WTC11 (cell line): ENCODE data around the gene COQ9. TPM values are rescaled to one million over a fixed set of nuclear protein-coding genes. Genes with fewer than 3 reads are reported as not detected.

Source experiments
- ATAC-seq: fragments of 200-7000 bp; cut with Tn5 transposase; 2 replicates; pipeline ENCODE4 v1.10.0; 2021; ENCODE audit warnings: mild to moderate bottlenecking, moderate library complexity
- CTCF ChIA-PET: fragments of 300-600 bp; sonication (Branson Sonifier 250); formaldehyde crosslinking; loops from one replicate; lab custom pipeline; 2021; ENCODE audit warnings: antibody characterized with exemption; lab: Charles Lee
- POLR2A ChIA-PET: fragments of 350-600 bp; sonication (Branson Sonifier 250); formaldehyde crosslinking; loops from one replicate; lab custom pipeline; 2021; ENCODE audit warnings: antibody characterized with exemption; lab: Charles Lee
- DNase-seq: peaks from one replicate; pipeline ENCODE4 v3.0.0; 2021; ENCODE audit warnings: low spot score
- H3K27ac Mint-ChIP-seq: 2 replicates; pipeline ENCODE4 v1.8.0; 2021; ENCODE audit warnings: mixed read lengths
- H3K27me3 Mint-ChIP-seq: 2 replicates; pipeline ENCODE4 v1.8.0; 2021; ENCODE audit warnings: low read depth, mild to moderate bottlenecking, moderate library complexity, mixed read lengths
- H3K36me3 Mint-ChIP-seq: 2 replicates; pipeline ENCODE4 v1.8.0; 2021; ENCODE audit warnings: mixed read lengths
- H3K4me1 Mint-ChIP-seq: 2 replicates; pipeline ENCODE4 v1.8.0; 2022; ENCODE audit warnings: mixed read lengths
- H3K4me3 Mint-ChIP-seq: 2 replicates; pipeline ENCODE4 v1.8.0; 2021; ENCODE audit warnings: mild to moderate bottlenecking, moderate library complexity, mixed read lengths
- H3K9me3 Mint-ChIP-seq: 2 replicates; pipeline ENCODE4 v1.8.0; 2021; ENCODE audit warnings: mixed read lengths
- CREB1 ChIP-seq: sonication (generic); formaldehyde crosslinking; IDR thresholded peaks from 2 replicates; pipeline ENCODE4 v1.8.0; 2023; ENCODE audit warnings: mild to moderate bottlenecking, missing genetic modification reagents
- EMX1 ChIP-seq: fragments of 250-450 bp; sonication (Bioruptor Pico); IDR thresholded peaks from 2 replicates; pipeline ENCODE4 v1.8.0; 2021; ENCODE audit warnings: mild to moderate bottlenecking
- ETV6 ChIP-seq: sonication (generic); formaldehyde crosslinking; IDR thresholded peaks from 2 replicates; pipeline ENCODE4 v1.8.1; 2022; ENCODE audit warnings: mild to moderate bottlenecking, missing genetic modification reagents
- GRHL2 ChIP-seq: fragments of 250-450 bp; sonication (Bioruptor Pico); IDR thresholded peaks from 2 replicates; pipeline ENCODE4 v1.8.0; 2022; ENCODE audit warnings: mild to moderate bottlenecking, moderate library complexity; ENCODE audit not compliant: insufficient replicate concordance, severe bottlenecking
- IRF2 ChIP-seq: sonication (generic); formaldehyde crosslinking; IDR thresholded peaks from 2 replicates; pipeline ENCODE4 v1.8.0; 2022; ENCODE audit warnings: low read depth, missing genetic modification reagents, borderline replicate concordance
- JAZF1 ChIP-seq: fragments of 250-450 bp; sonication (Bioruptor Pico); IDR thresholded peaks from 2 replicates; pipeline ENCODE4 v1.9.0; 2021; ENCODE audit warnings: moderate library complexity, mild to moderate bottlenecking, inconsistent platforms
- MXD4 ChIP-seq: fragments of 250-450 bp; sonication (Bioruptor Pico); IDR thresholded peaks from 2 replicates; pipeline ENCODE4 v1.8.0; 2021; ENCODE audit warnings: mild to moderate bottlenecking, moderate library complexity, borderline replicate concordance
- MYBL2 ChIP-seq: sonication (generic); formaldehyde crosslinking; IDR thresholded peaks from 2 replicates; pipeline ENCODE4 v1.8.1; 2023; ENCODE audit warnings: mild to moderate bottlenecking, moderate library complexity, missing genetic modification reagents
- OVOL2 ChIP-seq: fragments of 250-450 bp; sonication (Bioruptor Pico); IDR thresholded peaks from 2 replicates; pipeline ENCODE4 v1.9.0; 2021; ENCODE audit warnings: mild to moderate bottlenecking, borderline replicate concordance
- PRRX2 ChIP-seq: fragments of 250-450 bp; sonication (Bioruptor Pico); IDR thresholded peaks from 2 replicates; pipeline ENCODE4 v1.8.0; 2021; ENCODE audit warnings: mild to moderate bottlenecking
- SMAD3 ChIP-seq: sonication (generic); formaldehyde crosslinking; IDR thresholded peaks from 2 replicates; pipeline ENCODE4 v1.8.0; 2022; ENCODE audit warnings: missing genetic modification reagents, mild to moderate bottlenecking, borderline replicate concordance
- SOX15 ChIP-seq: fragments of 250-450 bp; sonication (Bioruptor Pico); IDR thresholded peaks from 2 replicates; pipeline ENCODE4 v1.9.0; 2021; ENCODE audit warnings: mild to moderate bottlenecking
- SP1 ChIP-seq: sonication (generic); formaldehyde crosslinking; conservative IDR thresholded peaks from 2 replicates; pipeline ENCODE4 v1.8.1; 2022; ENCODE audit warnings: missing genetic modification reagents
- TCF7 ChIP-seq: sonication (generic); formaldehyde crosslinking; IDR thresholded peaks from 2 replicates; pipeline ENCODE4 v1.8.0; 2022; ENCODE audit warnings: mild to moderate bottlenecking, low read depth, missing genetic modification reagents, moderate library complexity
- ZNF138 ChIP-seq: sonication (generic); formaldehyde crosslinking; conservative IDR thresholded peaks from 2 replicates; pipeline ENCODE4 v1.8.1; 2022; ENCODE audit warnings: mild to moderate bottlenecking, moderate library complexity, missing genetic modification reagents
- ZNF396 ChIP-seq: fragments of 250-450 bp; sonication (Bioruptor Pico); IDR thresholded peaks from 2 replicates; pipeline ENCODE4 v1.8.0; 2021; ENCODE audit warnings: mild to moderate bottlenecking, moderate library complexity, borderline replicate concordance
- ZNF416 ChIP-seq: fragments of 250-450 bp; sonication (Bioruptor Pico); IDR thresholded peaks from 2 replicates; pipeline ENCODE4 v1.9.0; 2021; ENCODE audit warnings: mild to moderate bottlenecking, inconsistent platforms
- ZNF423 ChIP-seq: fragments of 250-450 bp; sonication (Bioruptor Pico); IDR thresholded peaks from 2 replicates; pipeline ENCODE4 v2.1.2; 2022; ENCODE audit warnings: mild to moderate bottlenecking, moderate library complexity
- total RNA-seq: library from RNA; stranded (reverse); gene quantifications from 3 replicates; pipeline ENCODE4 v1.2.3, GENCODE V29; 2021
- TF ChIP-seq, protein P1 (sequence below): sonication (generic); formaldehyde crosslinking; IDR thresholded peaks from 2 replicates; pipeline ENCODE4 v1.8.1; 2022; ENCODE audit warnings: mild to moderate bottlenecking, moderate library complexity, missing genetic modification reagents
- TF ChIP-seq, protein P2 (sequence below): fragments of 250-450 bp; sonication (Bioruptor Pico); IDR thresholded peaks from 2 replicates; pipeline ENCODE4 v1.9.0; 2021; ENCODE audit warnings: mild to moderate bottlenecking
- TF ChIP-seq, protein P3 (sequence below): sonication (generic); formaldehyde crosslinking; conservative IDR thresholded peaks from 2 replicates; pipeline ENCODE4 v1.8.1; 2022; ENCODE audit warnings: mild to moderate bottlenecking, missing genetic modification reagents
- TF ChIP-seq, protein P4 (sequence below): fragments of 250-450 bp; sonication (Bioruptor Pico); IDR thresholded peaks from 2 replicates; pipeline ENCODE4 v1.9.0; 2021; ENCODE audit warnings: moderate library complexity, mild to moderate bottlenecking, inconsistent platforms, borderline replicate concordance
- TF ChIP-seq, protein P5 (sequence below): sonication (generic); formaldehyde crosslinking; IDR thresholded peaks from 2 replicates; pipeline ENCODE4 v1.8.1; 2023; ENCODE audit warnings: mild to moderate bottlenecking, missing genetic modification reagents
- TF ChIP-seq, protein P6 (sequence below): fragments of 250-450 bp; sonication (Bioruptor Pico); IDR thresholded peaks from 2 replicates; pipeline ENCODE4 v1.9.0; 2021; ENCODE audit warnings: mild to moderate bottlenecking
- TF ChIP-seq, protein P7 (sequence below): fragments of 250-450 bp; sonication (Bioruptor Pico); IDR thresholded peaks from 2 replicates; pipeline ENCODE4 v1.8.0; 2021; ENCODE audit warnings: mild to moderate bottlenecking
- TF ChIP-seq, protein P8 (sequence below): sonication (generic); formaldehyde crosslinking; IDR thresholded peaks from 2 replicates; pipeline ENCODE4 v1.8.1; 2023; ENCODE audit warnings: mild to moderate bottlenecking, missing genetic modification reagents, moderate library complexity
- TF ChIP-seq, protein P9 (sequence below): sonication (generic); formaldehyde crosslinking; IDR thresholded peaks from 2 replicates; pipeline ENCODE4 v1.8.0; 2023; ENCODE audit warnings: missing genetic modification reagents
- TF ChIP-seq, protein P10 (sequence below): sonication (generic); formaldehyde crosslinking; IDR thresholded peaks from 2 replicates; pipeline ENCODE4 v1.8.0; 2022; ENCODE audit warnings: mild to moderate bottlenecking, missing genetic modification reagents

Gene COQ9
- total RNA-seq, 1 experiment from 2014 or later: 39.2 TPM

DNA sequence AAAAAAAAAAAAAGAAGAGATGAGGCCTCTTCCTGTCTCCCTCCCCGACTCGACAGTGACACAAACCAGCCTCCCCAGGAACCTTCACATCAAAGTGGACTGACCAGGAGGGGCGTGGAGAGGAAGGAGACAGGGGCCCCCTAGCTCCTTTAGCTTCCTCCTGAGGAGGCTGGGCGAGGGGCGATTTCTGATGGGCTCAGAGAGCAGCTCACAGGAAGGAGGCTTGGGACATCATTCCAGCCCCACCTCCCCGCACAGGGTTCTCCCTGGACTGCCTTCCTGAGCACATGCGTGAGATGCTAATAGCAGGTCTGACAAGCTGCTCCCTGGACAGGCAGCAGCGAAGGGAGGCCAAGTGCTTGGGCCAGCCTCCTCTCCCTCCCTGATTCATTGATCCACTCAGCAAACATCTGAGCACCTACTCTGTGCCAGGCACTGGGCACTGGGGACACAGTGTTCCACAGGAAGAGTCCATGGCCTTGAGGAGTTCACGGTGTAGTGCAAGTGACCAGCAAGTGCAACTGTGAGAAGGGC is 53.4 kb downstream of the COQ9 start:
- CTCF ChIA-PET: interaction anchor here (0.6 to 0.7 kb wide), 2 partner anchors 122 to 200 kb away, joined by 4 to 5 read pairs; no protein-coding TSS in a partner anchor

DNA sequence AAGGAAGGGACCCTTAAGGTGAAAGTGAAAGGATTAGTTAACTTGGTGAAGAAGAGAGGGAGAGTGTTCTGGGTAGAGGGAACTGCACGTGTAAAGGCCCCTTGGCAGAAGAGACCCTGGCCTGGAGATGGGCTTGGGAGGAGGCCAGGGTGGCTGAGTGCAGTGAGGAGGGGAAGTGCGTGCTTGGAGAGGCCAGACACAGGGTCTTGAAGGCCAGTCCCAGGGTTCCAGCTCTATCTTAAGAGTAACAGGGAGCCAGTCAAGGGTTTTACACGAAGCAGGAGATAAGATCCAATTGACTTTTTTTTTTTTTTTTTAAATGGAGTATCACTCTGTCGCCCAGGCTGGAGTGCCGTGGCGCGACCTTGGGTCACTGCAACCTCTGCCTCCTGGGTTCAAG is 54.2 kb downstream of the COQ9 start:
- Mint-ChIP-seq H3K27ac (no peak overlapping the region), H3K4me3 (no peak overlapping the region), H3K27me3 (no peaks in the 10 kb centered on the region), H3K9me3 (no peaks in the 10 kb centered on the region), H3K36me3 (no peaks in the 10 kb centered on the region), H3K4me1 (peaks cover 7% of the 10 kb centered on the region; the same call in 1 of the 2 replicates)
- DNase-seq (no peak), ATAC-seq (no peak)
- CTCF ChIA-PET: interaction anchor here (0.7 kb wide), 1 partner anchor 362 kb away, joined by 3 read pairs; no protein-coding TSS in a partner anchor
- POLR2A ChIA-PET: no interaction called here
- TF ChIP-seq ZNF138 (CRISPR knock-in tag) (no peak), CREB1 (CRISPR knock-in tag) (no peak), JAZF1 (CRISPR knock-in tag) (no peak), MXD4 (no peak), SMAD3 (CRISPR knock-in tag) (no peak), ZNF416 (CRISPR knock-in tag) (no peak)
- TF ChIP-seq, protein P1, sequence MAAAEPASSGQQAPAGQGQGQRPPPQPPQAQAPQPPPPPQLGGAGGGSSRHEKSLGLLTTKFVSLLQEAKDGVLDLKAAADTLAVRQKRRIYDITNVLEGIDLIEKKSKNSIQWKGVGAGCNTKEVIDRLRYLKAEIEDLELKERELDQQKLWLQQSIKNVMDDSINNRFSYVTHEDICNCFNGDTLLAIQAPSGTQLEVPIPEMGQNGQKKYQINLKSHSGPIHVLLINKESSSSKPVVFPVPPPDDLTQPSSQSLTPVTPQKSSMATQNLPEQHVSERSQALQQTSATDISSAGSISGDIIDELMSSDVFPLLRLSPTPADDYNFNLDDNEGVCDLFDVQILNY (CRISPR knock-in tag): no peak
- TF ChIP-seq, protein P2, sequence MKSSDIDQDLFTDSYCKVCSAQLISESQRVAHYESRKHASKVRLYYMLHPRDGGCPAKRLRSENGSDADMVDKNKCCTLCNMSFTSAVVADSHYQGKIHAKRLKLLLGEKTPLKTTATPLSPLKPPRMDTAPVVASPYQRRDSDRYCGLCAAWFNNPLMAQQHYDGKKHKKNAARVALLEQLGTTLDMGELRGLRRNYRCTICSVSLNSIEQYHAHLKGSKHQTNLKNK (CRISPR knock-in tag): no peak
- TF ChIP-seq, protein P3, sequence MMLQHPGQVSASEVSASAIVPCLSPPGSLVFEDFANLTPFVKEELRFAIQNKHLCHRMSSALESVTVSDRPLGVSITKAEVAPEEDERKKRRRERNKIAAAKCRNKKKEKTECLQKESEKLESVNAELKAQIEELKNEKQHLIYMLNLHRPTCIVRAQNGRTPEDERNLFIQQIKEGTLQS (CRISPR knock-in tag): no peak

More for the DNA sequence above, 53.4 kb downstream of the COQ9 start:
- Mint-ChIP-seq H3K27ac (no peak overlapping the region), H3K27me3 (no peaks in the 10 kb centered on the region), H3K4me1 (peaks cover 7% of the 10 kb centered on the region; the same call in 1 of the 2 replicates), H3K36me3 (no peaks in the 10 kb centered on the region), H3K4me3 (no peak overlapping the region), H3K9me3 (no peaks in the 10 kb centered on the region)
- TF ChIP-seq MXD4 (no peak), SOX15 (CRISPR knock-in tag) (no peak), PRRX2 (CRISPR knock-in tag) (no peak), IRF2 (CRISPR knock-in tag) (no peak), SP1 (no peak), OVOL2 (CRISPR knock-in tag) (no peak), EMX1 (CRISPR knock-in tag) (no peak), GRHL2 (CRISPR knock-in tag) (no peak), ETV6 (CRISPR knock-in tag) (no peak), MYBL2 (CRISPR knock-in tag) (no peak), ZNF423 (CRISPR knock-in tag) (no peak), TCF7 (no peak), ZNF396 (CRISPR knock-in tag) (no peak)
- TF ChIP-seq, protein P4, sequence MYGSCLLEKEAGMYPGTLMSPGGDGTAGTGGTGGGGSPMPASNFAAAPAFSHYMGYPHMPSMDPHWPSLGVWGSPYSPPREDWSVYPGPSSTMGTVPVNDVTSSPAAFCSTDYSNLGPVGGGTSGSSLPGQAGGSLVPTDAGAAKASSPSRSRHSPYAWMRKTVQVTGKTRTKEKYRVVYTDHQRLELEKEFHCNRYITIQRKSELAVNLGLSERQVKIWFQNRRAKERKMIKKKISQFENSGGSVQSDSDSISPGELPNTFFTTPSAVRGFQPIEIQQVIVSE (CRISPR knock-in tag): no peak
- TF ChIP-seq, protein P5, sequence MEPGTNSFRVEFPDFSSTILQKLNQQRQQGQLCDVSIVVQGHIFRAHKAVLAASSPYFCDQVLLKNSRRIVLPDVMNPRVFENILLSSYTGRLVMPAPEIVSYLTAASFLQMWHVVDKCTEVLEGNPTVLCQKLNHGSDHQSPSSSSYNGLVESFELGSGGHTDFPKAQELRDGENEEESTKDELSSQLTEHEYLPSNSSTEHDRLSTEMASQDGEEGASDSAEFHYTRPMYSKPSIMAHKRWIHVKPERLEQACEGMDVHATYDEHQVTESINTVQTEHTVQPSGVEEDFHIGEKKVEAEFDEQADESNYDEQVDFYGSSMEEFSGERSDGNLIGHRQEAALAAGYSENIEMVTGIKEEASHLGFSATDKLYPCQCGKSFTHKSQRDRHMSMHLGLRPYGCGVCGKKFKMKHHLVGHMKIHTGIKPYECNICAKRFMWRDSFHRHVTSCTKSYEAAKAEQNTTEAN: no peak
- TF ChIP-seq, protein P6, sequence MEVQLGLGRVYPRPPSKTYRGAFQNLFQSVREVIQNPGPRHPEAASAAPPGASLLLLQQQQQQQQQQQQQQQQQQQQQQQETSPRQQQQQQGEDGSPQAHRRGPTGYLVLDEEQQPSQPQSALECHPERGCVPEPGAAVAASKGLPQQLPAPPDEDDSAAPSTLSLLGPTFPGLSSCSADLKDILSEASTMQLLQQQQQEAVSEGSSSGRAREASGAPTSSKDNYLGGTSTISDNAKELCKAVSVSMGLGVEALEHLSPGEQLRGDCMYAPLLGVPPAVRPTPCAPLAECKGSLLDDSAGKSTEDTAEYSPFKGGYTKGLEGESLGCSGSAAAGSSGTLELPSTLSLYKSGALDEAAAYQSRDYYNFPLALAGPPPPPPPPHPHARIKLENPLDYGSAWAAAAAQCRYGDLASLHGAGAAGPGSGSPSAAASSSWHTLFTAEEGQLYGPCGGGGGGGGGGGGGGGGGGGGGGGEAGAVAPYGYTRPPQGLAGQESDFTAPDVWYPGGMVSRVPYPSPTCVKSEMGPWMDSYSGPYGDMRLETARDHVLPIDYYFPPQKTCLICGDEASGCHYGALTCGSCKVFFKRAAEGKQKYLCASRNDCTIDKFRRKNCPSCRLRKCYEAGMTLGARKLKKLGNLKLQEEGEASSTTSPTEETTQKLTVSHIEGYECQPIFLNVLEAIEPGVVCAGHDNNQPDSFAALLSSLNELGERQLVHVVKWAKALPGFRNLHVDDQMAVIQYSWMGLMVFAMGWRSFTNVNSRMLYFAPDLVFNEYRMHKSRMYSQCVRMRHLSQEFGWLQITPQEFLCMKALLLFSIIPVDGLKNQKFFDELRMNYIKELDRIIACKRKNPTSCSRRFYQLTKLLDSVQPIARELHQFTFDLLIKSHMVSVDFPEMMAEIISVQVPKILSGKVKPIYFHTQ: no peak
- TF ChIP-seq, protein P7, sequence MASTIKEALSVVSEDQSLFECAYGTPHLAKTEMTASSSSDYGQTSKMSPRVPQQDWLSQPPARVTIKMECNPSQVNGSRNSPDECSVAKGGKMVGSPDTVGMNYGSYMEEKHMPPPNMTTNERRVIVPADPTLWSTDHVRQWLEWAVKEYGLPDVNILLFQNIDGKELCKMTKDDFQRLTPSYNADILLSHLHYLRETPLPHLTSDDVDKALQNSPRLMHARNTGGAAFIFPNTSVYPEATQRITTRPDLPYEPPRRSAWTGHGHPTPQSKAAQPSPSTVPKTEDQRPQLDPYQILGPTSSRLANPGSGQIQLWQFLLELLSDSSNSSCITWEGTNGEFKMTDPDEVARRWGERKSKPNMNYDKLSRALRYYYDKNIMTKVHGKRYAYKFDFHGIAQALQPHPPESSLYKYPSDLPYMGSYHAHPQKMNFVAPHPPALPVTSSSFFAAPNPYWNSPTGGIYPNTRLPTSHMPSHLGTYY (CRISPR knock-in tag): no peak
- TF ChIP-seq, protein P8, sequence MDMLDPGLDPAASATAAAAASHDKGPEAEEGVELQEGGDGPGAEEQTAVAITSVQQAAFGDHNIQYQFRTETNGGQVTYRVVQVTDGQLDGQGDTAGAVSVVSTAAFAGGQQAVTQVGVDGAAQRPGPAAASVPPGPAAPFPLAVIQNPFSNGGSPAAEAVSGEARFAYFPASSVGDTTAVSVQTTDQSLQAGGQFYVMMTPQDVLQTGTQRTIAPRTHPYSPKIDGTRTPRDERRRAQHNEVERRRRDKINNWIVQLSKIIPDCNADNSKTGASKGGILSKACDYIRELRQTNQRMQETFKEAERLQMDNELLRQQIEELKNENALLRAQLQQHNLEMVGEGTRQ (CRISPR knock-in tag): no peak
- TF ChIP-seq, protein P9, sequence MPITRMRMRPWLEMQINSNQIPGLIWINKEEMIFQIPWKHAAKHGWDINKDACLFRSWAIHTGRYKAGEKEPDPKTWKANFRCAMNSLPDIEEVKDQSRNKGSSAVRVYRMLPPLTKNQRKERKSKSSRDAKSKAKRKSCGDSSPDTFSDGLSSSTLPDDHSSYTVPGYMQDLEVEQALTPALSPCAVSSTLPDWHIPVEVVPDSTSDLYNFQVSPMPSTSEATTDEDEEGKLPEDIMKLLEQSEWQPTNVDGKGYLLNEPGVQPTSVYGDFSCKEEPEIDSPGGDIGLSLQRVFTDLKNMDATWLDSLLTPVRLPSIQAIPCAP: no peak
- TF ChIP-seq, protein P10, sequence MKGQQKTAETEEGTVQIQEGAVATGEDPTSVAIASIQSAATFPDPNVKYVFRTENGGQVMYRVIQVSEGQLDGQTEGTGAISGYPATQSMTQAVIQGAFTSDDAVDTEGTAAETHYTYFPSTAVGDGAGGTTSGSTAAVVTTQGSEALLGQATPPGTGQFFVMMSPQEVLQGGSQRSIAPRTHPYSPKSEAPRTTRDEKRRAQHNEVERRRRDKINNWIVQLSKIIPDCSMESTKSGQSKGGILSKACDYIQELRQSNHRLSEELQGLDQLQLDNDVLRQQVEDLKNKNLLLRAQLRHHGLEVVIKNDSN (CRISPR knock-in tag): no peak
- DNase-seq (no peak), ATAC-seq (no peak; the same call in 1 of the 2 replicates)
- POLR2A ChIA-PET: interaction anchor here (0.5 to 0.7 kb wide), 2 partner anchors 11 to 23 kb away, joined by 4 to 7 read pairs; no protein-coding TSS in a partner anchor
